Keratinocyte (primary cell): ENCODE measurements around the gene NR6A1. TPM values are rescaled to one million over a fixed set of nuclear protein-coding genes. Genes with fewer than 3 reads are reported as not detected.

Experiments
- DNase-seq: peaks from one replicate; pipeline ENCODE4 v3.0.0-alpha.2; 2011; ENCODE audit warnings: low read depth, missing footprints, low spot score
- FAIRE-seq: peaks from 2 replicates; lab custom pipeline; 2011; peaks lifted over from hg19 to GRCh38; lab: Jason Lieb, UNC
- H2AFZ ChIP-seq: 2 replicates; pipeline ENCODE4 v1.6.0; 2012; ENCODE audit warnings: low read length, control low read depth, inconsistent platforms; ENCODE audit not compliant: control insufficient read depth
- H3K27ac ChIP-seq: 2 replicates; pipeline ENCODE4 v1.5.1; 2011; ENCODE audit warnings: low read length; ENCODE audit not compliant: control insufficient read depth, insufficient read depth
- H3K27me3 ChIP-seq: 3 replicates; pipeline ENCODE4 v1.6.0; 2011; ENCODE audit warnings: low read length; ENCODE audit not compliant: control insufficient read depth, insufficient read depth; ENCODE audit errors: extremely low read depth
- H3K36me3 ChIP-seq, 2 experiments: 2 replicates in 1 of 2; 3 replicates in 1 of 2; pipeline ENCODE4 v1.5.1; 2011; ENCODE audit warnings: low read length in 2 of 2, mild to moderate bottlenecking in 1 of 2; ENCODE audit not compliant: control insufficient read depth in 2 of 2, insufficient read depth in 2 of 2; ENCODE audit errors: extremely low read depth in 1 of 2
- H3K4me1 ChIP-seq: 3 replicates; pipeline ENCODE4 v1.5.1; 2011; ENCODE audit warnings: low read length; ENCODE audit not compliant: control insufficient read depth, insufficient read depth; ENCODE audit errors: extremely low read depth
- H3K4me2 ChIP-seq: 3 replicates; pipeline ENCODE4 v1.6.0; 2011; ENCODE audit warnings: low read depth, low read length; ENCODE audit not compliant: control insufficient read depth, insufficient read depth; ENCODE audit errors: extremely low read depth
- H3K4me3 ChIP-seq, 3 experiments: fragments of 200-600 bp in 1 of 3; sonication (generic) in 1 of 3; 2 replicates in 2 of 3; 3 replicates in 1 of 3; pipeline ENCODE4 v1.5.1; 2011 to 2016; ENCODE audit warnings: low read length in 3 of 3, mild to moderate bottlenecking in 3 of 3, control low read depth in 2 of 3, inconsistent platforms in 1 of 3, low read depth in 1 of 3, mixed read lengths in 1 of 3, mixed run types in 1 of 3, moderate library complexity in 1 of 3; ENCODE audit not compliant: control insufficient read depth in 2 of 3, insufficient read depth in 2 of 3; ENCODE audit errors: extremely low read depth in 1 of 3
- H3K79me2 ChIP-seq: 2 replicates; pipeline ENCODE4 v1.6.0; 2012; ENCODE audit warnings: low read length; ENCODE audit not compliant: control insufficient read depth, insufficient read depth
- H3K9ac ChIP-seq: 3 replicates; pipeline ENCODE4 v1.6.0; 2011; ENCODE audit warnings: low read length; ENCODE audit not compliant: control insufficient read depth, insufficient read depth; ENCODE audit errors: extremely low read depth
- H3K9me1 ChIP-seq: 3 replicates; pipeline ENCODE4 v1.6.0; 2011; ENCODE audit warnings: low read length; ENCODE audit not compliant: control insufficient read depth, insufficient read depth; ENCODE audit errors: extremely low read depth
- H3K9me3 ChIP-seq: 2 replicates; pipeline ENCODE4 v1.5.1; 2012; ENCODE audit warnings: low read depth, low read length; ENCODE audit not compliant: control insufficient read depth
- H4K20me1 ChIP-seq: 3 replicates; pipeline ENCODE4 v1.6.0; 2011; ENCODE audit warnings: low read length; ENCODE audit not compliant: control insufficient read depth, insufficient read depth; ENCODE audit errors: extremely low read depth
- CTCF ChIP-seq, 3 experiments: IDR thresholded peaks in 1 of 3; conservative IDR thresholded peaks in 1 of 3; optimal IDR thresholded peaks in 1 of 3; 2 replicates in 2 of 3; 3 replicates in 1 of 3; pipeline versions ENCODE3 to v1.5.1; 2011; ENCODE audit warnings: low read length in 3 of 3, mild to moderate bottlenecking in 3 of 3, moderate library complexity in 2 of 3, control low read depth in 1 of 3, inconsistent platforms in 1 of 3; ENCODE audit not compliant: insufficient read depth in 2 of 3; ENCODE audit errors: extremely low read depth in 1 of 3
- EZH2 ChIP-seq: IDR thresholded peaks from one replicate; pipeline ENCODE4 v1.6.1; 2012; ENCODE audit warnings: inconsistent platforms, mild to moderate bottlenecking, low read length, moderate library complexity
- dilution Hi-C: fragments of 300-500 bp; cut with MboI; formaldehyde crosslinking; loops from one replicate; pipeline ENCODE4 v1.7.0; 2020; ENCODE audit warnings: low sequenced_read_pairs; ENCODE audit not compliant: extremely low pct_ligation_motif_present
- polyA plus RNA-seq, 5 experiments: library from polyadenylated mRNA; depleted of rRNA in 3 of 5; stranded (reverse) in 3 of 5; stranded (forward) in 1 of 5; unstranded in 1 of 5; fragments of >200 nt; gene quantifications; 1 replicate in 1 of 5; 2 replicates in 3 of 5; 3 replicates in 1 of 5; pipeline versions ENCODE4 v1.2.1 to v1.2.3, GENCODE V29; 2011 to 2012; ENCODE audit warnings: missing spikeins in 2 of 5, low read depth in 1 of 5, low replicate concordance in 1 of 5

The NR6A1 gene
- polyA plus RNA-seq, 1 donor (not counting 4 experiments of a cell fraction or from before 2014, with no cell fraction given): 1.8 TPM

- TF ChIP-seq CTCF (optimal IDR thresholded peaks at IDR 0.05 in 1 of 3, IDR thresholded peaks at IDR 0.05 in 1 of 3, conservative IDR thresholded peaks at IDR 0.05 in 1 of 3; ENCODE audit: extremely low read depth in 1 of 3, insufficient read depth in 2 of 3, low read length in 3 of 3): no peak
- no peak for TF ChIP-seq EZH2
- no peak overlapping the region for H3K4me2 ChIP-seq
- H3K79me2 ChIP-seq: no peaks in the 10 kb centered on the region
- H3K4me1 ChIP-seq: no peaks in the 10 kb centered on the region
- no peak for FAIRE-seq
- dilution Hi-C loops: no loop called here
- H3K4me3 ChIP-seq: no peak overlapping the region
- H4K20me1 ChIP-seq: no peaks in the 10 kb centered on the region
- no peaks in the 10 kb centered on the region for H3K36me3 ChIP-seq
- H3K27me3 ChIP-seq: no peaks in the 10 kb centered on the region
- no peaks in the 10 kb centered on the region for H3K9me3 ChIP-seq
- no peak for DNase-seq
- H3K9ac ChIP-seq: no peak overlapping the region
- no peak overlapping the region for H3K27ac ChIP-seq
- no peaks in the 10 kb centered on the region for H3K9me1 ChIP-seq
- no peak overlapping the region for H2AFZ ChIP-seq
Observed at GRCh38 chr9:124517600-124517999, 253.5 kb downstream of the NR6A1 start.

- no peak overlapping the region for H3K4me3 ChIP-seq
- H3K9me1 ChIP-seq: no peaks in the 10 kb centered on the region
- no peaks in the 10 kb centered on the region for H3K36me3 ChIP-seq
- no peaks in the 10 kb centered on the region for H3K9me3 ChIP-seq
- H2AFZ ChIP-seq: no peak overlapping the region
- no peaks in the 10 kb centered on the region for H4K20me1 ChIP-seq
- no peak overlapping the region for H3K27ac ChIP-seq
- dilution Hi-C loops: no loop called here
- no peak overlapping the region for H3K9ac ChIP-seq
- no peaks in the 10 kb centered on the region for H3K4me1 ChIP-seq
- H3K4me2 ChIP-seq: no peak overlapping the region
- H3K79me2 ChIP-seq: no peaks in the 10 kb centered on the region
- DNase-seq: no peak
- no peaks in the 10 kb centered on the region for H3K27me3 ChIP-seq
- no peak for TF ChIP-seq EZH2
- FAIRE-seq: no peak
Observed at GRCh38 chr9:124514874-124515273, 256.2 kb downstream of the NR6A1 start.

GRCh38 chr9:124514125-124514524 lies 257.0 kb downstream of the NR6A1 start:
- Histone ChIP-seq H3K27me3 (no peaks in the 10 kb centered on the region), H3K4me2 (no peak overlapping the region), H3K4me3 (no peak overlapping the region), H3K4me1 (no peaks in the 10 kb centered on the region), H4K20me1 (no peaks in the 10 kb centered on the region), H3K9me1 (no peaks in the 10 kb centered on the region), H2AFZ (no peak overlapping the region), H3K9ac (no peak overlapping the region), H3K79me2 (no peaks in the 10 kb centered on the region), H3K27ac (no peak overlapping the region), H3K9me3 (no peaks in the 10 kb centered on the region), H3K36me3 (no peaks in the 10 kb centered on the region)
- dilution Hi-C loops: no loop called here
- FAIRE-seq: no peak
- DNase-seq: no peak
- TF ChIP-seq EZH2: no peak
- no peak for TF ChIP-seq CTCF (optimal IDR thresholded peaks at IDR 0.05 in 1 of 3, IDR thresholded peaks at IDR 0.05 in 1 of 3, conservative IDR thresholded peaks at IDR 0.05 in 1 of 3; ENCODE audit: extremely low read depth in 1 of 3, insufficient read depth in 2 of 3, low read length in 3 of 3)
